ENCODE results near the gene DEPDC5. TPM values are rescaled to one million over a fixed set of nuclear protein-coding genes. Genes with fewer than 3 reads are reported as not detected.
A peak's percentile ranks its signal among the peaks of the same experiment; 100 is the strongest.

DEPDC5 gene
- total and polyA plus RNA-seq, 5 donors from 2014 or later, result 4.1 to 57.6 (median 9.7) TPM

DNA sequence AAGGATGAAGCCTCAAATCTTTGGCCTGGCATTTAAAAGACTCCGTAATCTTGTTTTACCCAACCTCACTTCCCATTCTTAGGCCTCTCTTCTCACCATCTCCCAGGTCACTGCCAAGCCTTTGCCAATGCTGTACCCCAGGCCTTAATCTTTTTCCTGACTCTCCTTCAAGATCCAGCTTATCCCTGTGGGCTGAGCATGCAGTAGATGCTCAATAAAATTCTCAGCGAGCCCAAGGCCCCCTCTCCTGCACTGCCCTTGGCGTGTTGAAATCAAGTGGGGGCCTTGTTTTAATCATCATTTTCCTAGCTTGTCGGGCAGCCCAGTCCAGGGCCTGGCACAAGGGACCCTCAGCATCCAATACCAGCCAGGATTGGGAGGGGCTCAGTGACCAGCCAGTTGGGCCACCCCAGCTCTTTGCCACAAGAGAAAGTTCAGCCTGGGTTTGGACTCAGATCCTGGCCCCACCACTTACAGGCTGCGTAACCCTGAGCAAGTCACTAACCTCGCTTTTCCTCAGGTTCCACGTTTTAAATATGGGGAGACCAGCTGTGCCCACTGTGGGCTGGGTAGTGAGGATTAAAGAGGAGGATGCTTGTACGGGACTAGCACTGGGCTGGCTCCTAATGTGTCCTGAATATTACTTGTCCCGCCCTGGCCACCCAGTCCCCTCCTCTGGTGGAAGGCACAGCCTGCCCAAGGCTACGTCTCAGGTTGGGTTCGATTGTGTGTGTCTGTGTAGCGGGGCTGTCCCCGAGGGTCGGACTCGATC is 189.6 kb downstream of the DEPDC5 start:
- peaks cover 3% of the 10 kb centered on the region for H3K36me3 Mint-ChIP-seq
- H3K9me3 Mint-ChIP-seq, result no peaks in the 10 kb centered on the region
- H3K27ac ChIP-seq (ENCODE audit: insufficient read depth, low read length, poor library complexity, severe bottlenecking), result peak overlapping the region; percentile 89
- H3K27ac Mint-ChIP-seq, result peak overlapping the region in 2 of 3 donors; percentile 88 to 96
- ATAC-seq (ENCODE audit: low read depth in 2 of 2), result no peak
- H3K27me3 Mint-ChIP-seq, result peaks cover 7% of the 10 kb centered on the region
- H3K27me3 ChIP-seq (ENCODE audit: control insufficient read depth, insufficient read depth, low read length), result no peaks in the 10 kb centered on the region
- H3K9me3 ChIP-seq (ENCODE audit: control insufficient read depth in 2 of 2, low read length in 2 of 2), result no peaks in the 10 kb centered on the region
- H3K4me1 ChIP-seq (ENCODE audit: control insufficient read depth, insufficient read depth, low read length, poor library complexity, severe bottlenecking), result peaks cover 30% of the 10 kb centered on the region
- H3K4me1 Mint-ChIP-seq, result peaks cover 5 to 25% (median 10%) of the 10 kb centered on the region in 4 donors
- H3K4me3 ChIP-seq (ENCODE audit: low read depth, low read length), result peak overlapping the region; percentile 59
- H3K4me3 Mint-ChIP-seq, result peak overlapping the region in 3 of 4 donors; percentile 92 to 96 (median 95)
- DNase-seq, result no peak
- H3K36me3 ChIP-seq (ENCODE audit: control insufficient read depth, insufficient read depth, low read length), result peaks cover 4% of the 10 kb centered on the region

DNA sequence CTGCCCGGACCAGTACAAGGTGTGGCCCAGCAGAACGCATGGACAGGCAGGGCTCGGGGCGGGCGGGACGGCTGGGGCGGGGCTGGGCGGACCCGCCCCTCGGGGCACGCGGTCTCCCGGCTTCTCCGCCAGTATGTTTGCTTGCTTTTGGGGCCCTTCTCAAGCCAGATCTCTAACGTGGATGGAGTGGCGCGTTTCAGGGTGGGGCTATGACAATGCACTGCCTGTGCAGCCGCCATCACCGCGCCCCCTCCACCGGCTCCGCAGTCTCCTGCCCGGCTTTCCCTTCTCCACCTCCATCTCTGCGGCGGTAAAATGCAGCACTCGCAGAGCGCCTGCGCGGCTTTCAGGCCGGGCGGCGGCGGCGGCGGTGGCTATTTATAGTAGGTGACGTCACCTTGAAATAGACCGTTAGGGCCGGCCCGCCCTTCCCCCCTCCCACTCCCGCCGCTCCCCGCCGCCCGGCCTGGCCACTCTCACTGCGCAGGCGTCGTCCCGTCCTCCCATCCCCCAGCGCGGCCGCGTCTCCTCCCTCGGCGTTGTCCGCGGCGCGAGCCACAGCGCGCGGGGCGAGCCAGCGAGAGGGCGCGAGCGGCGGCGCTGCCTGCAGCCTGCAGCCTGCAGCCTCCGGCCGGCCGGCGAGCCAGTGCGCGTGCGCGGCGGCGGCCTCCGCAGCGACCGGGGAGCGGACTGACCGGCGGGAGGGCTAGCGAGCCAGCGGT is 190.3 kb downstream of the DEPDC5 start, which contains the start of gene YWHAH:
YWHAH (plus strand) TSS at position 558 of the 722 bp plus-strand sequence. CDS start 199 bp downstream, outside the sequence.
- ATAC-seq (ENCODE audit: low read depth in 2 of 2) (peak; percentile 62 to 68), DNase-seq (peak; percentile 84 to 93 (median 88))
- H3K36me3 ChIP-seq (ENCODE audit: control insufficient read depth, insufficient read depth, low read length), result peaks cover 4% of the 10 kb centered on the region
- Mint-ChIP-seq H3K4me1 (peaks cover 5 to 25% (median 10%) of the 10 kb centered on the region in 4 donors), H3K4me3 (peak within 1 kb of the TSS in 3 of 4 donors; percentile 92 to 96 (median 95)), H3K36me3 (peaks cover 3% of the 10 kb centered on the region), H3K27ac (peak within 1 kb of the TSS; percentile 71 to 96 (median 88)), H3K9me3 (no peaks in the 10 kb centered on the region), H3K27me3 (peaks cover 4% of the 10 kb centered on the region)
- no peaks in the 10 kb centered on the region for H3K27me3 ChIP-seq (ENCODE audit: control insufficient read depth, insufficient read depth, low read length)
- H3K27ac ChIP-seq (ENCODE audit: insufficient read depth, low read length, poor library complexity, severe bottlenecking), result peak within 1 kb of the TSS; percentile 89
- peak within 1 kb of the TSS; percentile 80 for H3K4me3 ChIP-seq (ENCODE audit: low read depth, low read length)
- H3K9me3 ChIP-seq (ENCODE audit: control insufficient read depth in 2 of 2, low read length in 2 of 2), result no peaks in the 10 kb centered on the region
- peaks cover 30% of the 10 kb centered on the region for H3K4me1 ChIP-seq (ENCODE audit: control insufficient read depth, insufficient read depth, low read length, poor library complexity, severe bottlenecking)

DNA sequence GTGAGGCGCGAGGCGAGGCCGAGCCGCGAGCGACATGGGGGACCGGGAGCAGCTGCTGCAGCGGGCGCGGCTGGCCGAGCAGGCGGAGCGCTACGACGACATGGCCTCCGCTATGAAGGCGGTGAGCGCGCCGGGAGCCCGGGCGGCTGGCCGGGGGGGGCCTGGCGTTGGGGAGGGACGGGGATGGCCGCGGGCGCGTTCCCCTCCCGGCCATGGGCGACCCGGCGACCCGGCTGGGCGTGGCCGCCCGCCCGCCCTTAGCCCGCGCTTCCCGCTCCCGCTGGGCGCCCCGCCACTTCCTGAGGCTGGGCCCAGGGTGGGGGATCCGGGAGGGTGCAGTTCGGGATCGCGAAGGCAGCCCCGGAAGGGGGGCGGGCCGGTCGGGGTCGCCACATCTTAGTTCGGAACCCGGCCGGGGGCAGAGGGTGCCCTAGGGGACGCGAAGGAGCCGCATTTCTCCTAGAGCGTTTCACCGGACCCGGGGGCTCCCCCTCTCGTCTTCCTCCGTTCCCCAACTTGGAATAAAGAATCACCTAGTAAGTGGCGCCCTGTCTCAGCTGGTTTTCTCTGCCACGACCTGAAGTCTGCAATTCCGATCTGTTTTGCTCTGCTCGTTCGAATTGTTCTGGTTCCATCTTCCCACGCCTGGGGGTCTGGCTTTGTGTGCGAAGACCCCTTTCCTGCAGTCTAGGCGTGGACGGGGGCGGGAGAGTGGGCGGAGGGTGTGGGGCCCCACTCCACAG is 191.1 kb downstream of the DEPDC5 start:
- H3K27ac Mint-ChIP-seq, result peak overlapping the region in 1 of 3 donors; percentile 88
- DNase-seq (peak; percentile 33 to 55 (median 35)), ATAC-seq (ENCODE audit: low read depth in 2 of 2) (peak; percentile 22)
- H3K9me3 Mint-ChIP-seq, result no peaks in the 10 kb centered on the region
- H3K4me1 Mint-ChIP-seq, result peaks cover 5 to 27% (median 10%) of the 10 kb centered on the region in 4 donors
- no peaks in the 10 kb centered on the region for H3K27me3 Mint-ChIP-seq
- H3K4me3 Mint-ChIP-seq, result peak overlapping the region in 2 of 4 donors; percentile 78 to 79
- Histone ChIP-seq H3K27ac (ENCODE audit: insufficient read depth, low read length, poor library complexity, severe bottlenecking) (peak overlapping the region; percentile 89), H3K9me3 (ENCODE audit: control insufficient read depth in 2 of 2, low read length in 2 of 2) (no peaks in the 10 kb centered on the region), H3K27me3 (ENCODE audit: control insufficient read depth, insufficient read depth, low read length) (no peaks in the 10 kb centered on the region), H3K4me3 (ENCODE audit: low read depth, low read length) (peak overlapping the region; percentile 80), H3K4me1 (ENCODE audit: control insufficient read depth, insufficient read depth, low read length, poor library complexity, severe bottlenecking) (peaks cover 30% of the 10 kb centered on the region), H3K36me3 (ENCODE audit: control insufficient read depth, insufficient read depth, low read length) (peaks cover 5% of the 10 kb centered on the region)
- H3K36me3 Mint-ChIP-seq, result peaks cover 3% of the 10 kb centered on the region

DNA sequence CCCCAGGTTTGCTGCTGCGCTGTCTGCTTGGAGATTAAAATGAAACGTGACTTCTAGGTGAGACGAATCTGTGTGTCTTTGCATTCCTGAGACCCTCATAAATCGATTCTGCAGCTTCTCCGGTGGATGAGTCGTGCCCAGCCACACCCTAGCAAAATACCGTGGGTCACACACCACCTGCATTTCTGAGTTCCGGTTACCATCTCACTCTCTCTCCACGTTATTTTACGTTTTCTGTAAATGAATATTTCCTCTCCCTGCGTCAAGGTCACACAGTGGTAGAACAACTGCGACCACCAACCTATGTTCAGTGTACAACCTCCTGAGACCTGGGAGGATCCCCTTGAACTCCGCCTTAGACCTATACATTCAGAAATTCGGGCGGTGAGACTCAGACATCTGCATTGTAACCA is 191.6 kb downstream of the DEPDC5 start:
- ATAC-seq (ENCODE audit: low read depth in 2 of 2) (no peak), DNase-seq (peak in 1 of 3 donors; percentile 52)
- H3K36me3 ChIP-seq (ENCODE audit: control insufficient read depth, insufficient read depth, low read length), result peaks cover 11% of the 10 kb centered on the region
- Mint-ChIP-seq H3K4me1 (peaks cover 5 to 31% (median 10%) of the 10 kb centered on the region in 4 donors), H3K4me3 (no peak overlapping the region), H3K27me3 (no peaks in the 10 kb centered on the region), H3K27ac (no peak overlapping the region), H3K36me3 (peaks cover 3% of the 10 kb centered on the region), H3K9me3 (no peaks in the 10 kb centered on the region)
- H3K27me3 ChIP-seq (ENCODE audit: control insufficient read depth, insufficient read depth, low read length), result no peaks in the 10 kb centered on the region
- H3K9me3 ChIP-seq (ENCODE audit: control insufficient read depth in 2 of 2, low read length in 2 of 2), result no peaks in the 10 kb centered on the region
- peak overlapping the region; percentile 89 for H3K27ac ChIP-seq (ENCODE audit: insufficient read depth, low read length, poor library complexity, severe bottlenecking)
- H3K4me3 ChIP-seq (ENCODE audit: low read depth, low read length), result peak overlapping the region; percentile 80
- peaks cover 33% of the 10 kb centered on the region for H3K4me1 ChIP-seq (ENCODE audit: control insufficient read depth, insufficient read depth, low read length, poor library complexity, severe bottlenecking)

DNA sequence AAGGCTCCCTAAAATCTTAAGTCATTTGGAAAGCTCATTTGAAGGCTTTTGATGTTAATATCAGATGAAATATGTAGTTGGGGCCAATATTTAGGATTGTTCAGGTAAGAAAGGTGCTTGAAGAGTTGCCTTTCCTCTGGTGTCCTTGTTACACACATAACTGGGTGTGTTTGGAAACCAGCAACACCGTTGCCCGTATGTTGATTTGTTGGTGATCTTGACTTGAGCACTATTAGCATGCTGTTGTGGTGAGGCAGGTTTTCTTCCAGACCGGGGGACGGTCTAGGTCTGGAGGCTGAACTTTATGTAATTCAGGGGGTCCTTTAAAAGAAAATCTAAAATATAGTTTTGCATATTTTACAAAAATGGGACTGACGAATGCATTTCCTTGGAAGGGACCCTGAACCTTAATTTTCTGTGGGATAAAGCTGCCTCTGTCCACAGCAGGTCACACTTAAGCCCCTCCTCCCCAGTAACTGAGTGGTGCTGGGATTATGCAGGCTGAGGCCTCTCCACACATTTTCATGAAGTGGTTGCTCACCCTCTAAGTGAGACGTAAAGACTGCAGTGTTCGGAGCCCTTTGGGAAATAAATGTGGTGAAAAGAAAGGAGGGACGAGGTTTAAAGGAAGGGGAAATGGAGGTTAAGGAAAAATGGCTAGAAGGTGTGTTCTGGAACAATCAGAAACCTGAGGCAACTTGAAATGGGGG is 192.3 kb downstream of the DEPDC5 start:
- peak overlapping the region; percentile 80 for H3K4me3 ChIP-seq (ENCODE audit: low read depth, low read length)
- ATAC-seq (ENCODE audit: low read depth in 2 of 2), result no peak

DNA sequence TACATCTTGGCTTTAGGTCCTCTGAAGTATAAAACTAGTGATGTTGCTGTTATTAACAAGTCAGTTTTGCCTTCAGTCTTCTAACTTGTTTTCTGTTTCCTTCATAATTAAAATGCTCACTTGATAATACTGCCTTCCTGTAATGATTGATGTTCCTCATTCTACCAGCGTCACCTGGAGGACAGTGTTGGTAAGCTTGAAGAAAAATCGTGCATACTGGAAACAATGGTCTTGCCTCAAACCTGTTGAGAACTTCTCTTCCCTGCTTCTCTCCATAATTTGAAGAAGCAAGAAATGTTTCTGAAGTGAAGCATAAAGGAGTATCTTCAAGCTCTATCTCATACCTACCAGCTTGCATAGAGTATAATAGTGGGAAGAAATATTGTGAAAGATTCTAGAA is 193.5 kb downstream of the DEPDC5 start:
- peaks cover 52% of the 10 kb centered on the region for H3K4me1 ChIP-seq (ENCODE audit: control insufficient read depth, insufficient read depth, low read length, poor library complexity, severe bottlenecking)

More for the DNA sequence above, 192.3 kb downstream of the DEPDC5 start:
- H3K36me3 Mint-ChIP-seq, result peaks cover 3% of the 10 kb centered on the region
- DNase-seq, result no peak
- no peaks in the 10 kb centered on the region for H3K9me3 ChIP-seq (ENCODE audit: control insufficient read depth in 2 of 2, low read length in 2 of 2)
- no peak overlapping the region for H3K27ac Mint-ChIP-seq
- H3K9me3 Mint-ChIP-seq, result no peaks in the 10 kb centered on the region
- H3K36me3 ChIP-seq (ENCODE audit: control insufficient read depth, insufficient read depth, low read length), result peaks cover 14% of the 10 kb centered on the region
- H3K4me1 ChIP-seq (ENCODE audit: control insufficient read depth, insufficient read depth, low read length, poor library complexity, severe bottlenecking), result peaks cover 40% of the 10 kb centered on the region
- no peak overlapping the region for H3K4me3 Mint-ChIP-seq
- no peaks in the 10 kb centered on the region for H3K27me3 ChIP-seq (ENCODE audit: control insufficient read depth, insufficient read depth, low read length)
- H3K27me3 Mint-ChIP-seq, result no peaks in the 10 kb centered on the region
- H3K27ac ChIP-seq (ENCODE audit: insufficient read depth, low read length, poor library complexity, severe bottlenecking), result peak overlapping the region; percentile 89
- H3K4me1 Mint-ChIP-seq, result peaks cover 7 to 37% (median 14%) of the 10 kb centered on the region in 4 donors

More for the DNA sequence above, 193.5 kb downstream of the DEPDC5 start:
- H3K4me3 ChIP-seq (ENCODE audit: low read depth, low read length), result peak overlapping the region; percentile 43
- peak in 2 of 3 donors; percentile 69 to 85 for DNase-seq
- Mint-ChIP-seq H3K4me3 (peak overlapping the region; percentile 14 to 82 (median 61)), H3K27ac (peak overlapping the region; percentile 7 to 78 (median 64)), H3K36me3 (peaks cover 3% of the 10 kb centered on the region), H3K9me3 (peaks cover 0 to 1% (median 0%) of the 10 kb centered on the region in 7 donors), H3K27me3 (no peaks in the 10 kb centered on the region), H3K4me1 (peaks cover 17 to 45% (median 25%) of the 10 kb centered on the region in 4 donors)
- H3K27me3 ChIP-seq (ENCODE audit: control insufficient read depth, insufficient read depth, low read length), result no peaks in the 10 kb centered on the region
- peak overlapping the region; percentile 89 for H3K27ac ChIP-seq (ENCODE audit: insufficient read depth, low read length, poor library complexity, severe bottlenecking)
- H3K36me3 ChIP-seq (ENCODE audit: control insufficient read depth, insufficient read depth, low read length), result peaks cover 14% of the 10 kb centered on the region
- peak; percentile 49 to 52 for ATAC-seq (ENCODE audit: low read depth in 2 of 2)
- H3K9me3 ChIP-seq (ENCODE audit: control insufficient read depth in 2 of 2, low read length in 2 of 2), result no peaks in the 10 kb centered on the region
